ENCODE measurements around the gene NUP85.

NUP85 gene

GRCh38 chr17:75227729-75228128 is 22.2 kb downstream of the NUP85 start:
- H2BK15ac ChIP-seq (replicated peaks; ENCODE audit: low read depth): no peak overlapping the region
- H2BK120ac ChIP-seq (ENCODE audit: low read depth, low read length): no peak overlapping the region
- no peak overlapping the region for H2BK5ac ChIP-seq (ENCODE audit: low read length)
- H3K4me1 ChIP-seq (ENCODE audit: control insufficient read depth, low read depth, low read length): no peaks in the 10 kb centered on the region
- H3K9ac ChIP-seq (ENCODE audit: low read length): no peak overlapping the region
- no peak overlapping the region for H3K56ac ChIP-seq (ENCODE audit: low read length)
- H4K8ac ChIP-seq (ENCODE audit: low read depth, low read length): no peak overlapping the region
- no peak overlapping the region for H3K4me3 ChIP-seq (ENCODE audit: low read length)
- no peaks in the 10 kb centered on the region for H3K27me3 ChIP-seq (ENCODE audit: insufficient read depth, low read length, poor library complexity)
- no peak overlapping the region for H3K18ac ChIP-seq (ENCODE audit: low read length)
- no peak overlapping the region for H3K27ac ChIP-seq (ENCODE audit: low read depth, low read length)
- DNase-seq: no peak
- no peak overlapping the region for H3K4me2 ChIP-seq (ENCODE audit: low read length)
- no peak overlapping the region for H3K4ac ChIP-seq (ENCODE audit: low read depth, low read length)
- no CpG with 5 or more reads among the region's 5 CpGs for WGBS (ENCODE audit: extremely low coverage, insufficient coverage, low lambda C conversion rate)
- H3K36me3 ChIP-seq (ENCODE audit: control insufficient read depth, insufficient read depth, low read length): peaks cover 32% of the 10 kb centered on the region
- H2AK5ac ChIP-seq (ENCODE audit: low read length): no peak overlapping the region
- H3K79me1 ChIP-seq (ENCODE audit: low read length): no peaks in the 10 kb centered on the region
- H3K23ac ChIP-seq (ENCODE audit: low read length): no peak overlapping the region
- no peaks in the 10 kb centered on the region for H3K79me2 ChIP-seq (ENCODE audit: control insufficient read depth, insufficient read depth, low read length)
- no peak overlapping the region for H4K5ac ChIP-seq (ENCODE audit: low read length)

GRCh38 chr17:75228305-75228704 is 22.8 kb downstream of the NUP85 start:
- Histone ChIP-seq H3K79me2 (ENCODE audit: control insufficient read depth, insufficient read depth, low read length) (no peaks in the 10 kb centered on the region), H2BK15ac (replicated peaks; ENCODE audit: low read depth) (no peak overlapping the region), H2BK5ac (ENCODE audit: low read length) (no peak overlapping the region), H3K4me1 (ENCODE audit: control insufficient read depth, low read depth, low read length) (no peaks in the 10 kb centered on the region), H3K36me3 (ENCODE audit: control insufficient read depth, insufficient read depth, low read length) (peaks cover 31% of the 10 kb centered on the region), H2BK120ac (ENCODE audit: low read depth, low read length) (no peak overlapping the region), H4K8ac (ENCODE audit: low read depth, low read length) (no peak overlapping the region), H3K4me2 (ENCODE audit: low read length) (no peak overlapping the region), H2AK5ac (ENCODE audit: low read length) (no peak overlapping the region), H3K27ac (ENCODE audit: low read depth, low read length) (no peak overlapping the region), H3K18ac (ENCODE audit: low read length) (no peak overlapping the region), H3K56ac (ENCODE audit: low read length) (no peak overlapping the region), H4K5ac (ENCODE audit: low read length) (no peak overlapping the region), H3K9ac (ENCODE audit: low read length) (no peak overlapping the region), H3K27me3 (ENCODE audit: insufficient read depth, low read length, poor library complexity) (no peaks in the 10 kb centered on the region), H3K4me3 (ENCODE audit: low read length) (no peak overlapping the region), H3K4ac (ENCODE audit: low read depth, low read length) (no peak overlapping the region), H3K79me1 (ENCODE audit: low read length) (no peaks in the 10 kb centered on the region), H3K23ac (ENCODE audit: low read length) (no peak overlapping the region)
- no peak for DNase-seq
- WGBS (ENCODE audit: extremely low coverage, insufficient coverage, low lambda C conversion rate): no CpG with 5 or more reads among the region's 2 CpGs

GRCh38 chr17:75228847-75229246 is 23.4 kb downstream of the NUP85 start:
- Histone ChIP-seq H2BK120ac (ENCODE audit: low read depth, low read length) (no peak overlapping the region), H3K18ac (ENCODE audit: low read length) (no peak overlapping the region), H3K56ac (ENCODE audit: low read length) (no peak overlapping the region), H4K8ac (ENCODE audit: low read depth, low read length) (no peak overlapping the region), H3K23ac (ENCODE audit: low read length) (no peak overlapping the region), H3K27ac (ENCODE audit: low read depth, low read length) (no peak overlapping the region), H3K4me3 (ENCODE audit: low read length) (no peak overlapping the region), H2BK15ac (replicated peaks; ENCODE audit: low read depth) (no peak overlapping the region), H3K79me1 (ENCODE audit: low read length) (no peaks in the 10 kb centered on the region), H2AK5ac (ENCODE audit: low read length) (no peak overlapping the region), H3K4ac (ENCODE audit: low read depth, low read length) (no peak overlapping the region), H3K79me2 (ENCODE audit: control insufficient read depth, insufficient read depth, low read length) (no peaks in the 10 kb centered on the region), H3K9ac (ENCODE audit: low read length) (no peak overlapping the region), H4K5ac (ENCODE audit: low read length) (no peak overlapping the region), H2BK5ac (ENCODE audit: low read length) (no peak overlapping the region), H3K4me2 (ENCODE audit: low read length) (no peak overlapping the region), H3K4me1 (ENCODE audit: control insufficient read depth, low read depth, low read length) (no peaks in the 10 kb centered on the region), H3K36me3 (ENCODE audit: control insufficient read depth, insufficient read depth, low read length) (peaks cover 31% of the 10 kb centered on the region), H3K27me3 (ENCODE audit: insufficient read depth, low read length, poor library complexity) (no peaks in the 10 kb centered on the region)
- no peak for DNase-seq
- WGBS (ENCODE audit: extremely low coverage, insufficient coverage, low lambda C conversion rate): no CpG with 5 or more reads among the region's 4 CpGs

GRCh38 chr17:75231071-75231470 is 25.6 kb downstream of the NUP85 start:
- Histone ChIP-seq H3K23ac (ENCODE audit: low read length) (no peak overlapping the region), H3K79me1 (ENCODE audit: low read length) (no peaks in the 10 kb centered on the region), H3K18ac (ENCODE audit: low read length) (no peak overlapping the region), H3K4ac (ENCODE audit: low read depth, low read length) (no peak overlapping the region), H2BK120ac (ENCODE audit: low read depth, low read length) (no peak overlapping the region), H2BK5ac (ENCODE audit: low read length) (no peak overlapping the region), H3K36me3 (ENCODE audit: control insufficient read depth, insufficient read depth, low read length) (peaks cover 35% of the 10 kb centered on the region), H3K56ac (ENCODE audit: low read length) (no peak overlapping the region), H2AK5ac (ENCODE audit: low read length) (no peak overlapping the region), H4K5ac (ENCODE audit: low read length) (no peak overlapping the region), H3K4me2 (ENCODE audit: low read length) (no peak overlapping the region), H3K79me2 (ENCODE audit: control insufficient read depth, insufficient read depth, low read length) (no peaks in the 10 kb centered on the region), H3K9ac (ENCODE audit: low read length) (no peak overlapping the region), H3K4me1 (ENCODE audit: control insufficient read depth, low read depth, low read length) (no peaks in the 10 kb centered on the region), H2BK15ac (replicated peaks; ENCODE audit: low read depth) (no peak overlapping the region), H3K27me3 (ENCODE audit: insufficient read depth, low read length, poor library complexity) (no peaks in the 10 kb centered on the region), H3K4me3 (ENCODE audit: low read length) (no peak overlapping the region), H3K27ac (ENCODE audit: low read depth, low read length) (no peak overlapping the region), H4K8ac (ENCODE audit: low read depth, low read length) (no peak overlapping the region)
- WGBS (ENCODE audit: extremely low coverage, insufficient coverage, low lambda C conversion rate): no CpG with 5 or more reads among the region's 8 CpGs
- no peak for DNase-seq

GRCh38 chr17:75231741-75232464 is 26.4 kb downstream of the NUP85 start:
- Histone ChIP-seq H2BK15ac (replicated peaks; ENCODE audit: low read depth) (no peak overlapping the region), H2AK5ac (ENCODE audit: low read length) (no peak overlapping the region), H3K56ac (ENCODE audit: low read length) (no peak overlapping the region), H3K4me1 (ENCODE audit: control insufficient read depth, low read depth, low read length) (no peaks in the 10 kb centered on the region), H3K23ac (ENCODE audit: low read length) (no peak overlapping the region), H4K8ac (ENCODE audit: low read depth, low read length) (no peak overlapping the region), H3K4ac (ENCODE audit: low read depth, low read length) (no peak overlapping the region), H3K27me3 (ENCODE audit: insufficient read depth, low read length, poor library complexity) (no peaks in the 10 kb centered on the region), H3K36me3 (ENCODE audit: control insufficient read depth, insufficient read depth, low read length) (peaks cover 32% of the 10 kb centered on the region), H3K4me3 (ENCODE audit: low read length) (no peak overlapping the region), H3K79me2 (ENCODE audit: control insufficient read depth, insufficient read depth, low read length) (no peaks in the 10 kb centered on the region), H3K9ac (ENCODE audit: low read length) (no peak overlapping the region), H2BK120ac (ENCODE audit: low read depth, low read length) (no peak overlapping the region), H4K5ac (ENCODE audit: low read length) (no peak overlapping the region), H3K4me2 (ENCODE audit: low read length) (no peak overlapping the region), H2BK5ac (ENCODE audit: low read length) (no peak overlapping the region), H3K27ac (ENCODE audit: low read depth, low read length) (no peak overlapping the region), H3K18ac (ENCODE audit: low read length) (no peak overlapping the region), H3K79me1 (ENCODE audit: low read length) (no peaks in the 10 kb centered on the region)
- DNase-seq: no peak
- WGBS (ENCODE audit: extremely low coverage, insufficient coverage, low lambda C conversion rate): no CpG with 5 or more reads among the region's 18 CpGs

- Histone ChIP-seq H3K23ac (ENCODE audit: low read length) (no peak overlapping the region), H3K56ac (ENCODE audit: low read length) (no peak overlapping the region)
- no peak for DNase-seq
Measured at GRCh38 chr17:75232786-75233185, 27.3 kb downstream of the NUP85 start.

More at GRCh38 chr17:75232786-75233185, 27.3 kb downstream of the NUP85 start:
- Histone ChIP-seq H2AK5ac (ENCODE audit: low read length) (no peak overlapping the region), H3K79me1 (ENCODE audit: low read length) (no peaks in the 10 kb centered on the region), H4K8ac (ENCODE audit: low read depth, low read length) (no peak overlapping the region), H3K4me3 (ENCODE audit: low read length) (no peak overlapping the region), H3K4me1 (ENCODE audit: control insufficient read depth, low read depth, low read length) (no peaks in the 10 kb centered on the region), H3K36me3 (ENCODE audit: control insufficient read depth, insufficient read depth, low read length) (peaks cover 34% of the 10 kb centered on the region), H3K4me2 (ENCODE audit: low read length) (no peak overlapping the region), H3K79me2 (ENCODE audit: control insufficient read depth, insufficient read depth, low read length) (no peaks in the 10 kb centered on the region), H2BK15ac (replicated peaks; ENCODE audit: low read depth) (no peak overlapping the region), H2BK5ac (ENCODE audit: low read length) (no peak overlapping the region), H3K18ac (ENCODE audit: low read length) (no peak overlapping the region), H3K27me3 (ENCODE audit: insufficient read depth, low read length, poor library complexity) (no peaks in the 10 kb centered on the region), H3K27ac (ENCODE audit: low read depth, low read length) (no peak overlapping the region), H4K5ac (ENCODE audit: low read length) (no peak overlapping the region), H3K9ac (ENCODE audit: low read length) (no peak overlapping the region), H2BK120ac (ENCODE audit: low read depth, low read length) (no peak overlapping the region), H3K4ac (ENCODE audit: low read depth, low read length) (no peak overlapping the region)
- no CpG with 5 or more reads among the region's 13 CpGs for WGBS (ENCODE audit: extremely low coverage, insufficient coverage, low lambda C conversion rate)
